ENCODE measurements around the gene IMMP1L.
"Not testable (repeated sequence)": the region's sequence is repeated elsewhere in the genome, so short reads cannot be mapped to it uniquely, and the experiment has no call there.

IMMP1L gene

DNA sequence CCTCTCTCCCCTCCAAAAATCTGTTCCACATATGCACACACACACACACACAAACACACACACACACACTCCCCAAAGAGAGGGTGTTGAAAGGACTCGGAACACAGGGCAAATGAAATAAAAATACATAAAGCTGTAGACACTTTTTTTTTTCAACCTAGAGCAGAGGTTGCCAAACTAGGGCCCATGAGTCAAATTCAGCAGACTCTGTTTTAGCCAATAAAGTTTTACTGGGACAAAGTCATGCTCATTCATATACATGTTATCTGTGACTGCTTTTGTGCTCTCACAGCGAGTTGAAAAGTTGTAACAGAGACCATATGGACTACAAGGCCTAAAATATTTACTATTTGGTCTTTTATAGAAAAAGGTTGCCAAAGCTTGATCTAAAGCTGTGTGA, 8.9 kb downstream of the IMMP1L start:
- H3K4me1 ChIP-seq (ENCODE audit: insufficient read depth, low read length) = no peaks in the 10 kb centered on the region
- H3K36me3 ChIP-seq (ENCODE audit: insufficient read depth, low read length) = no peaks in the 10 kb centered on the region
- no peaks in the 10 kb centered on the region for H3K27me3 ChIP-seq (ENCODE audit: control insufficient read depth in 1 of 2, insufficient read depth in 2 of 2, low read length in 2 of 2)
- H3K9ac ChIP-seq (ENCODE audit: low read length) = no peak overlapping the region
- no peaks in the 10 kb centered on the region for H3K9me3 ChIP-seq (ENCODE audit: low read length)
- no peak overlapping the region for H3K4me3 ChIP-seq (ENCODE audit: low read depth in 1 of 2, low read length in 2 of 2)
- H3K27ac ChIP-seq (ENCODE audit: low read depth, low read length) = no peak overlapping the region

DNA sequence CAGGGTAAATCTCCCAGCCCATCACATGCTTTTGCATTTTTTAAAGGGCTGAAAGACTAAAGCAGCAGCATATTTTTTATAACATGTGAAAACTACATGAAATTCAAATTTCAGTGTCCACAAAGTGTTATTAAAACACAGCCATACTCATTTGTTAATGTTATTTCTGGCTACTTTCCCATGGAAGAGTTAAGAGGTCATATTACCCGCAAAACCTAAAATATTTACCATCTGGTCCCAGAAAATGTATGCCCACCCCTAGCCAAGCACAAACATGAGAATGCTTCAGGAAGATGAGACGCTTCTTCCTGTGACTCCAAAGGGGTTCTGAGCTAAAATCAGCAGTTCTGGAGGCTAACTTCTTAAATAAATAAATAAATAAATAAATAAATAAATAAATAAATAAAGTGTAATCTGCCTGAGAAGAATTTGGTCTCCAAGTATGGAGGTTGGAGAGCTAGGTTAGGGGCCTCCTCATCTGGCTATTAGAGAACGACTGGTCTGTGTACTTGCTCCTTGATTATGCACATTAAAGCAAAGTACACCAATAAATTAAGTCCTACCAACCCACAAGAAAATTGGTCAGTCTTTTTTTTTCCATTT, 9.7 kb downstream of the IMMP1L start:
- H3K9me3 ChIP-seq (ENCODE audit: low read length) = no peaks in the 10 kb centered on the region
- no peaks in the 10 kb centered on the region for H3K4me1 ChIP-seq (ENCODE audit: insufficient read depth, low read length)
- H3K36me3 ChIP-seq (ENCODE audit: insufficient read depth, low read length) = no peaks in the 10 kb centered on the region
- H3K4me3 ChIP-seq (ENCODE audit: low read depth in 1 of 2, low read length in 2 of 2) = no peak overlapping the region
- H3K27ac ChIP-seq (ENCODE audit: low read depth, low read length) = no peak overlapping the region
- H3K9ac ChIP-seq (ENCODE audit: low read length) = no peak overlapping the region
- no peaks in the 10 kb centered on the region for H3K27me3 ChIP-seq (ENCODE audit: control insufficient read depth in 1 of 2, insufficient read depth in 2 of 2, low read length in 2 of 2)

DNA sequence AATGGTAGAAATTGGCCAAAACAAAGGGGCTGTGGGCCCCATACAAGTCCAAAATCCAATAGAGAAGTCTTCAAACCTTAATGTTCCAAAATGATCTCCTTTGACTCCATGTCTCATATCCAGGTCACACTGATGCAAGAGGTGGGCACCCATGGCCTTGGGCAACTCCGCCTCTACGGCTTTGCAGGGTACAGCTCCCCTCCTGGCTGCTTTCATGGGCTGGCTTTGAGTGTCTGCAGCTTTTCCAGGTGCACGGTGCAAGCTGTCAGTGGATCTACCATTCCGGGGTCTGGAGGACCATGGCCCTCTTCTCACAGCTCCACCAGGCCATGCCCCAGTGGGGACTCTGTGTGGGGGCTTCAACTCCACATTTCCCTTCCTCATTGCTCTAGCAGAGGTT, 15.7 kb downstream of the IMMP1L start:
- not testable (repeated sequence) for H3K36me3 ChIP-seq (ENCODE audit: insufficient read depth, low read length); H3K4me3 ChIP-seq (ENCODE audit: low read depth in 1 of 2, low read length in 2 of 2); H3K4me1 ChIP-seq (ENCODE audit: insufficient read depth, low read length); H3K9me3 ChIP-seq (ENCODE audit: low read length); H3K27me3 ChIP-seq (ENCODE audit: control insufficient read depth in 1 of 2, insufficient read depth in 2 of 2, low read length in 2 of 2); H3K9ac ChIP-seq (ENCODE audit: low read length); H3K27ac ChIP-seq (ENCODE audit: low read depth, low read length)

DNA sequence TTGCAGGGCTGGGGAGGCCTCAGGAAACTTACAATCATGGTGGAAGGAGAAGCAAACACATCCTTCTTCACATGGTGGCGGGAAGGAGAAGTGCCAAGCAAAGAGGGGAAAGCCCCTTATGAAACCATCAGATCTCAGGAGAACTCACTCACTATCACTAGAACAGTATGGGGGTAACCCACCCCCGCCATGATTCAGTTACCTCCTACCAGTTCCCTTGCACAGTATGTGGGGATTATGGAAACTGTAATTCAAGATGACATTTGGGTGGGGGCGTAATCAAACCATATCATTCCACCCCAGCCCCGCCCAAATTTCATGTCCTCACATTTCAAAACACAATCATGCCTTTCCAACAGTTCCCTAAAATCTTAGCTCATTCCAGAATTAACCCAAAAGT, 16.2 kb downstream of the IMMP1L start:
- H3K4me3 ChIP-seq (ENCODE audit: low read depth in 1 of 2, low read length in 2 of 2) = no peak overlapping the region
- H3K9me3 ChIP-seq (ENCODE audit: low read length) = no peaks in the 10 kb centered on the region
- no peaks in the 10 kb centered on the region for H3K36me3 ChIP-seq (ENCODE audit: insufficient read depth, low read length)
- H3K4me1 ChIP-seq (ENCODE audit: insufficient read depth, low read length) = no peaks in the 10 kb centered on the region
- H3K27ac ChIP-seq (ENCODE audit: low read depth, low read length) = no peak overlapping the region
- no peaks in the 10 kb centered on the region for H3K27me3 ChIP-seq (ENCODE audit: control insufficient read depth in 1 of 2, insufficient read depth in 2 of 2, low read length in 2 of 2)
- no peak overlapping the region for H3K9ac ChIP-seq (ENCODE audit: low read length)

DNA sequence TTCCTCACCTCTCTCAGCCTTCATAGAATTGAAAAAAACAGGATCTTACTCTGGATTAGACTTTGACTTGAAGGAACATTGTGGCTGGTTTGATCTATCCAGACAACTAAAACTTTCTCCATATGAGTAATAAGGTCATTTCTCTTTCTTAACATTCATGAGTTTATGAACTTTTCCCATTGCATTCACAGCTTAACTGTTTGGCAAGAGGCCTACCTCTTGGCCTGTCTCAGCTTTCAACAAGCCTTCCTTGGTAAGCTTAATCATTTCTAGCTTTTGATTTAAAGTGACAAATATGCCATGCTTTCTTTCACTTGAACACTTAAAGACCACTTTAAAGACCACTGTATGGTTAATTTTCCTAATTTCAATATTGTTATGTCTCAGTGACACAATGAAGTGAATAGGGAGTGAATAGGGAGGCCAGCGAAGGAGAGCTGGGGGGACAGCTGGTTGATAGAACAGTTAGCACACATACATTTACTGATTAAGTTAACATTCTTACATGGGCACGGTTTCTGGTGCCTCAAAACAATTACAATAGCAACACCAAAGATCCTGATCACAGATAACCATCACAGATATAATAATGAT, 17.0 kb downstream of the IMMP1L start:
- Histone ChIP-seq H3K36me3 (ENCODE audit: insufficient read depth, low read length) (no peaks in the 10 kb centered on the region), H3K27me3 (ENCODE audit: control insufficient read depth in 1 of 2, insufficient read depth in 2 of 2, low read length in 2 of 2) (no peaks in the 10 kb centered on the region), H3K9ac (ENCODE audit: low read length) (no peak overlapping the region)

DNA sequence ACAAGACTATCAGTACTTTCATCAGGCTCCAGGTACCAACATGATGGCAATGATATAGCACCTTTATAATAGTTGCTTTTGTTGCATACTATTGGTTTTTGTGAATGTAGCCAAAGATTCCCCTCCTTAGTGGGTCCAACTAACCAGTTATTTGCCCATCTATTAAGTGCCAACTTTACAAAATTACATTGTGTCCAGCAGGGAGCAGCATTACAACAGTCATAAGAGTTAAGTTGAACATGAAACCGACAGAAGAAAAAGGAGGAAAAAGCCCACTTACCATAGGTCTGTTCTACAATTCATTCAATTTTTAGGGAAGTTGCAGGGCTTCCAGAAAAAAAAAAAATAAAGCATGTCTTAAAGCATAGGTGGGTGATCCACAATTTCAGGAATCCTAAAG, 21.6 kb downstream of the IMMP1L start:
- no peak overlapping the region for H3K4me3 ChIP-seq (ENCODE audit: low read depth in 1 of 2, low read length in 2 of 2)
- H3K9me3 ChIP-seq (ENCODE audit: low read length) = no peaks in the 10 kb centered on the region
- no peaks in the 10 kb centered on the region for H3K4me1 ChIP-seq (ENCODE audit: insufficient read depth, low read length)
- H3K9ac ChIP-seq (ENCODE audit: low read length) = no peak overlapping the region
- H3K27ac ChIP-seq (ENCODE audit: low read depth, low read length) = no peak overlapping the region
- H3K36me3 ChIP-seq (ENCODE audit: insufficient read depth, low read length) = no peaks in the 10 kb centered on the region
- H3K27me3 ChIP-seq (ENCODE audit: control insufficient read depth in 1 of 2, insufficient read depth in 2 of 2, low read length in 2 of 2) = no peaks in the 10 kb centered on the region

More for the DNA sequence above, 17.0 kb downstream of the IMMP1L start:
- no peaks in the 10 kb centered on the region for H3K4me1 ChIP-seq (ENCODE audit: insufficient read depth, low read length)
- no peak overlapping the region for H3K4me3 ChIP-seq (ENCODE audit: low read depth in 1 of 2, low read length in 2 of 2)
- no peaks in the 10 kb centered on the region for H3K9me3 ChIP-seq (ENCODE audit: low read length)
- H3K27ac ChIP-seq (ENCODE audit: low read depth, low read length) = no peak overlapping the region

DNA sequence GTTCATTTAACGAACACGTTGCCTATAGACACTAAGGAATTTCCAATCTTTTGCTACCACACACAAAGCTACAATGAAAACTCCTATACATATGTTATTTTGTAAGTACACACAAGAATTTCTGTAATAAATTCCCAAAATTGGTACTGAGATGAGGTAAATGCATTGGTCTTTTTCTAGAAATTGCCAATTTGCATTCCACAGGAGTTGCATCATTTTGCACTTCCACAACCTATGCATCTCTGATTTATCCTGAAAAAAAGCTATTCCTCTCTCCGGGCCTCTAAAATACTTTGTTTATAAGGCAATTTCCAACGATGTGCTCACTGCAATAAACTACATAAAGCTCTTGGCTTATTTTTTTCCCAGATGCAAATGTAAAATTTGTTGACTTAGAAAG, 24.9 kb downstream of the IMMP1L start:
- Histone ChIP-seq H3K4me1 (ENCODE audit: insufficient read depth, low read length) (no peaks in the 10 kb centered on the region), H3K9ac (ENCODE audit: low read length) (no peak overlapping the region), H3K27ac (ENCODE audit: low read depth, low read length) (no peak overlapping the region), H3K36me3 (ENCODE audit: insufficient read depth, low read length) (no peaks in the 10 kb centered on the region), H3K9me3 (ENCODE audit: low read length) (no peaks in the 10 kb centered on the region), H3K4me3 (ENCODE audit: low read depth in 1 of 2, low read length in 2 of 2) (no peak overlapping the region), H3K27me3 (ENCODE audit: control insufficient read depth in 1 of 2, insufficient read depth in 2 of 2, low read length in 2 of 2) (no peaks in the 10 kb centered on the region)

DNA sequence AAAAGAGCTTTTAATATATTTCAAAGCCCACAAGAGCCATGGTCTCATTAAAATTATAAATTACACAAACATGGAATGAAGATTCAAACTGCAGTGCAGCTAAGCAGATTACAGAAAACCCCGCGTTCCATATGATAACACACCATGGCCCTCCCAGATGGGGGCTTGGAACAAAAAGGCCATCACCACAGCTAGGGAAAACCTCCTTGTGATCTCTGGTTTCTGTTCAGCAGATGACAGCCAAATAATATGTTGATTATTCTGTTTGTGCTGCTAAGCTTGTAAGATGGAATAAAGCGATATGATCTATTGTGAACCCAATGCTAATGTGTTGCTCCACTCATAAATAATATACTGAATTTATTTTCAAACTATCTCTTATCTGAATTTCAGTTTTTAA, 28.5 kb downstream of the IMMP1L start:
- no peaks in the 10 kb centered on the region for H3K27me3 ChIP-seq (ENCODE audit: control insufficient read depth in 1 of 2, insufficient read depth in 2 of 2, low read length in 2 of 2)
- H3K27ac ChIP-seq (ENCODE audit: low read depth, low read length) = no peak overlapping the region
- H3K9me3 ChIP-seq (ENCODE audit: low read length) = no peaks in the 10 kb centered on the region
- H3K36me3 ChIP-seq (ENCODE audit: insufficient read depth, low read length) = no peaks in the 10 kb centered on the region
- no peak overlapping the region for H3K9ac ChIP-seq (ENCODE audit: low read length)
- no peaks in the 10 kb centered on the region for H3K4me1 ChIP-seq (ENCODE audit: insufficient read depth, low read length)
- H3K4me3 ChIP-seq (ENCODE audit: low read depth in 1 of 2, low read length in 2 of 2) = no peak overlapping the region

DNA sequence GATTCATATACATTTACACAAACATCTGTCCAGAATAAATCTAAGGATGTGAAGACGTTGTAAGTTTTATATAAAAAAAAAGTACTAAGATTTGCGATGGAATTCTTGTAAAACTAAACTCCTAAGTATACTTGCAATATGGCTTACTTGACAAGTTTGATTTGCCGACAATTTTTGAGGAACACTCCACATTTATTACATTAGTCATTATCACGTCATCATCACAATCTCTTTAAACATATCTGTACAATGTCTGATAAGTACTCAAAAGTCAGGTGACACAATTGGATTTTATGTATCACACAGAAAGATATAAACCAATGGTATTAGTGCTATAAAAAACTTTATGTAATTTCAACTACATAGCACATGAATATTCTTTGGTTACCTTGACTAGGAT, 30.4 kb downstream of the IMMP1L start:
- Histone ChIP-seq H3K4me3 (ENCODE audit: low read depth in 1 of 2, low read length in 2 of 2) (no peak overlapping the region), H3K27ac (ENCODE audit: low read depth, low read length) (no peak overlapping the region), H3K9ac (ENCODE audit: low read length) (no peak overlapping the region), H3K4me1 (ENCODE audit: insufficient read depth, low read length) (no peaks in the 10 kb centered on the region), H3K9me3 (ENCODE audit: low read length) (no peaks in the 10 kb centered on the region), H3K27me3 (ENCODE audit: control insufficient read depth in 1 of 2, insufficient read depth in 2 of 2, low read length in 2 of 2) (no peaks in the 10 kb centered on the region), H3K36me3 (ENCODE audit: insufficient read depth, low read length) (no peaks in the 10 kb centered on the region)

DNA sequence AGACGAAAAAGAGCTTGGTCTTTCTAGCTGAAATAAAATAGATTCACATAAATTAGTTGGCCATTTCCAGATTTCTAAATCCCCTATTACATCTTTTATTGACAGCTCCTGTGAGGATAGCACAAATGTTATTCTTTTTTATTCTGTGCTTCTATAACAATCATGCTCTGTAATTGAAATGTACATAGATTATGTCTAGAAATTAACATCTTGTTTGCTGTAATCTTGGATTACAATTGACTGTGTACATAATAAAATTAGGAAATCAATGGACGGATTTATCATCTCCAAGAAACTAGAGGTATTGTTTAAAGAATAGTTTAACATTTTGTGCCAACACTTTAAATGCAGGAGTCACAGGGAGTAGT, 31.2 kb downstream of the IMMP1L start:
- Histone ChIP-seq H3K4me1 (ENCODE audit: insufficient read depth, low read length) (no peaks in the 10 kb centered on the region), H3K27me3 (ENCODE audit: control insufficient read depth in 1 of 2, insufficient read depth in 2 of 2, low read length in 2 of 2) (no peaks in the 10 kb centered on the region), H3K4me3 (ENCODE audit: low read depth in 1 of 2, low read length in 2 of 2) (no peak overlapping the region), H3K9me3 (ENCODE audit: low read length) (no peaks in the 10 kb centered on the region), H3K36me3 (ENCODE audit: insufficient read depth, low read length) (no peaks in the 10 kb centered on the region), H3K27ac (ENCODE audit: low read depth, low read length) (no peak overlapping the region), H3K9ac (ENCODE audit: low read length) (no peak overlapping the region)

DNA sequence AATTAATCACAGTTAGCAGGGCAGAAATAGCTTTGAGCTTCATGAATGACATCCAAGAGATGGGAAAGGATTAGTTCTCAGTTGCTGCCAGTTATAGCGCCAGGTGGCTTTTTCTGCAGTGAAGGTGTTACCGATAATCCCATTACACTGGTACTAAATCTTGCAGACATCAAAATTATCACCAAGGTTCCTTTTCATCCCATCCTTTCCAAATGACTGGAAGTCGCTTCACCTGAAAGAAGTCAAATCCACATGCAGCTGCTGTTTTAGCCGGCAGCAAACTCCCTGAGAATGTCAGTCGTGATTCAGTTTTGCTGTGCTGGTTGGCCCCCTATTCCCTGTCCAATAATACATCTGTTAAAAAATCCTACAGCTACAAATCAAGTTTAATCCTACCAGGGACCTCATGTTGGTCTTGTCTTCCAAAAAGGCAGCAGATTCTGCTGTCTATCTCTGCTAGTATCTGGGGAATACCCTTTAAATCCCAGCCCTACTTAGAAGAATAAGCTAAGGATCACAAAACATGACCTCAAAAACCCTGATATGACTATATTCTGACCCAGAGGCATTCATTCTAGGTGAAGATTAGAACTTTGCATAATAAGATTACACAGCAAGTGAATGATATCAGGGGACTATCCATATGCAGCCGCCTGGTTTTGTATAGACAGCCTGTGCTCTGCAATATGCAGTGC, 31.7 kb downstream of the IMMP1L start:
- no peaks in the 10 kb centered on the region for H3K36me3 ChIP-seq (ENCODE audit: insufficient read depth, low read length)
- H3K9me3 ChIP-seq (ENCODE audit: low read length) = no peaks in the 10 kb centered on the region
- H3K27ac ChIP-seq (ENCODE audit: low read depth, low read length) = no peak overlapping the region
- no peak overlapping the region for H3K9ac ChIP-seq (ENCODE audit: low read length)
- H3K4me1 ChIP-seq (ENCODE audit: insufficient read depth, low read length) = no peaks in the 10 kb centered on the region
- no peak overlapping the region for H3K4me3 ChIP-seq (ENCODE audit: low read depth in 1 of 2, low read length in 2 of 2)
- H3K27me3 ChIP-seq (ENCODE audit: control insufficient read depth in 1 of 2, insufficient read depth in 2 of 2, low read length in 2 of 2) = no peaks in the 10 kb centered on the region

DNA sequence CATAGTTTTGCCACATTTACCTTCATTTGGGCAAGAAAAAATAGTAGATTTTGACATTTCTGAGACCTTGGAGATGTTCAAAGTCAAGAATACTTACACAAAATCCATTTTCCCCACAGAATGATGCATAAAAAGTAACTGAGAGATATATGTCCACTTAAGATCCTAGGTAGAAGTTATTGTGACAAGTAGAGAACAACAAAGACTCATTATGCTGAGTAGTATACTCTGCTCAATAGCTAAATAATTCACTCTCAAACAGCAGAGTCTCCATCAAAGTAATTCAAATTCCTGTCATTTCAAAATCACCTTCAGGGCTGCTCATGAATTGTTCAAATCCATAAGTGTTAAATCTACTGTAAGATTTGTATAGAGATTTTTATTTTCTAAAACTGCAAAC, 35.3 kb downstream of the IMMP1L start:
- Histone ChIP-seq H3K36me3 (ENCODE audit: insufficient read depth, low read length) (no peaks in the 10 kb centered on the region), H3K27me3 (ENCODE audit: control insufficient read depth in 1 of 2, insufficient read depth in 2 of 2, low read length in 2 of 2) (no peaks in the 10 kb centered on the region), H3K4me1 (ENCODE audit: insufficient read depth, low read length) (no peaks in the 10 kb centered on the region)

More for the DNA sequence above, 35.3 kb downstream of the IMMP1L start:
- Histone ChIP-seq H3K9me3 (ENCODE audit: low read length) (no peaks in the 10 kb centered on the region), H3K9ac (ENCODE audit: low read length) (no peak overlapping the region), H3K4me3 (ENCODE audit: low read depth in 1 of 2, low read length in 2 of 2) (no peak overlapping the region), H3K27ac (ENCODE audit: low read depth, low read length) (no peak overlapping the region)
